ENCODE data around the gene GINS1. TPM values are rescaled to one million over a fixed set of nuclear protein-coding genes. Genes with fewer than 3 reads are reported as not detected.

The GINS1 gene
- total and polyA plus RNA-seq, 2 of the 8 experiments (the other 6 are each of a cell fraction or from before 2014, with no cell fraction given) = 44.7 to 68.4 TPM

DNA sequence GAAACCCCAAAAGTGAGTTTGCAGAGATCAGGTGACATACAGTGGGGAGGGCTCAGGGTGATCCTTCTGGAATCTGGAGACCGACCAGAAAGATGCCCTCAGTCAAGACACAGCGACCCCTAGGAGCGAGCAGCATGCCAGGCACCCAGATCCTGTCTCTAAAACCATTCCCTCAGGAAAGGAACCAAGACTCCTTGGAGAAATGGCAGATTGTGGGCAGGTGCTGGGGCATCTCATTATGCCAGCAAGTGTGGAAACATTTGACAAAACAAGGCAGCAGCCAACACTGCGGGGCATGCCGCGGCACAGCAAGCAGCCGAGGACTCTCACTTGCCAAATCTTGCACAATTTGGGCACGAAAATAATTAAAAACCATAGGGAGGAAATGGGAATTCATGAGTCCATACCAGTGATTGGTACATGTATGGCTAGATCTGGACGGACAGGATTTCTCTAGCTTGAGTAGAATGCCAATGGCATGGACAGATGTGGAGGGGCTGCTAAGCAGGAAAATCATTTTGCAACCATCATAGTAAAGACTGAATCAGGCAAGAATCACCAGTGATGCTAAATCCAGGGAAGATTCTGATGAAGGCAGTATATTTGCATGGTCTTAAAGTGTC lies 76.9 kb downstream of the GINS1 start:
- no peak for DNase-seq (ENCODE audit: low read depth in 1 of 2, low spot score in 2 of 2)
- Histone ChIP-seq H2BK20ac (ENCODE audit: low read length) (no peak overlapping the region), H3K4ac (replicated peaks; ENCODE audit: insufficient read length, low read depth, low read length) (no peak overlapping the region), H3K18ac (ENCODE audit: extremely low read depth, low read length) (no peak overlapping the region), H3K14ac (ENCODE audit: insufficient read length) (no peak overlapping the region), H2BK15ac (ENCODE audit: low read length) (no peak overlapping the region), H3K9ac (replicated peaks in 1 of 4; ENCODE audit: extremely low read depth in 1 of 4, low read depth in 3 of 4, low read length in 3 of 4) (0 out of 7 replicates have a peak overlapping the region, but pooled peaks of 1 of the 4 experiments have one; percentile 5), H3K23me2 (ENCODE audit: low read depth, low read length) (no peaks in the 10 kb centered on the region), H3K4me3 (ENCODE audit: extremely low read depth in 1 of 4, insufficient read depth in 2 of 4, low read depth in 3 of 4, low read length in 4 of 4) (no peak overlapping the region), H2BK5ac (ENCODE audit: low read depth, low read length) (no peak overlapping the region), H3K27ac (ENCODE audit: low read depth, low read length) (no peak overlapping the region), H3K79me1 (ENCODE audit: low read depth, low read length) (no peaks in the 10 kb centered on the region), H3K9me3 (ENCODE audit: insufficient read depth in 2 of 2, low read depth in 1 of 2, low read length in 1 of 2) (no peaks in the 10 kb centered on the region), H3K79me2 (ENCODE audit: control insufficient read depth in 1 of 2, insufficient read depth in 2 of 2, low read length in 2 of 2) (no peaks in the 10 kb centered on the region), H3K4me2 (ENCODE audit: insufficient read depth in 1 of 2, low read depth in 2 of 2, low read length in 2 of 2) (no peak overlapping the region), H3K36me3 (ENCODE audit: control insufficient read depth in 2 of 4, insufficient read depth in 4 of 4, low read length in 3 of 4) (peaks cover 2 to 18% (median 11%) of the 10 kb centered on the region in 4 experiments; a peak in 6 of 8 replicates), H4K20me1 (replicated peaks in 1 of 2; ENCODE audit: control insufficient read depth in 1 of 2, insufficient read depth in 2 of 2, low read length in 2 of 2) (no peaks in the 10 kb centered on the region), H3K27me3 (replicated peaks in 1 of 4; ENCODE audit: control insufficient read depth in 3 of 4, extremely low read depth in 1 of 4, insufficient read depth in 3 of 4, low read length in 3 of 4) (no peaks in the 10 kb centered on the region), H2BK120ac (replicated peaks; ENCODE audit: low read depth, low read length) (no peak overlapping the region), H2AFZ (ENCODE audit: low read length) (no peak overlapping the region), H4K8ac (ENCODE audit: extremely low read depth, insufficient read depth, low read length) (no peak overlapping the region), H3K23ac (ENCODE audit: insufficient read length) (no peak overlapping the region), H4K91ac (replicated peaks; ENCODE audit: insufficient read length, low read length) (no peak overlapping the region), H3K4me1 (replicated peaks in 1 of 4; ENCODE audit: control insufficient read depth in 3 of 4, insufficient read depth in 4 of 4, low read length in 3 of 4) (peaks cover 0 to 5% (median 2%) of the 10 kb centered on the region in 4 experiments; a peak in 4 of 7 replicates), H3K56ac (replicated peaks; ENCODE audit: insufficient read length, low read depth, low read length) (no peak overlapping the region), H2BK12ac (ENCODE audit: low read depth, low read length) (no peak overlapping the region), H4K5ac (ENCODE audit: insufficient read length, low read depth, low read length) (no peak overlapping the region), H2AK5ac (ENCODE audit: low read depth, low read length) (no peak overlapping the region)
- FAIRE-seq = no peak
- 90% methylated on average over 9 of the region's 9 CpGs; no CpG with 5 or more reads in 1 of the 2 experiments for WGBS, 2 experiments (ENCODE audit: extremely low coverage in 1 of 2, insufficient coverage in 1 of 2, insufficient read length in 1 of 2, insufficient replicate concordance in 2 of 2, low coverage in 1 of 2, low lambda C conversion rate in 2 of 2, missing lambda C conversion rate in 1 of 2)
- CTCF ChIA-PET (ENCODE audit: partially characterized antibody) = interaction anchor here (0.6 to 1.7 kb wide), 3 partner anchors 14 to 70 kb away, joined by 3 to 4 read pairs (median 3); no protein-coding TSS in a partner anchor
- POLR2A ChIA-PET (ENCODE audit: partially characterized antibody) = no interaction called here
- TF ChIP-seq, protein P1, sequence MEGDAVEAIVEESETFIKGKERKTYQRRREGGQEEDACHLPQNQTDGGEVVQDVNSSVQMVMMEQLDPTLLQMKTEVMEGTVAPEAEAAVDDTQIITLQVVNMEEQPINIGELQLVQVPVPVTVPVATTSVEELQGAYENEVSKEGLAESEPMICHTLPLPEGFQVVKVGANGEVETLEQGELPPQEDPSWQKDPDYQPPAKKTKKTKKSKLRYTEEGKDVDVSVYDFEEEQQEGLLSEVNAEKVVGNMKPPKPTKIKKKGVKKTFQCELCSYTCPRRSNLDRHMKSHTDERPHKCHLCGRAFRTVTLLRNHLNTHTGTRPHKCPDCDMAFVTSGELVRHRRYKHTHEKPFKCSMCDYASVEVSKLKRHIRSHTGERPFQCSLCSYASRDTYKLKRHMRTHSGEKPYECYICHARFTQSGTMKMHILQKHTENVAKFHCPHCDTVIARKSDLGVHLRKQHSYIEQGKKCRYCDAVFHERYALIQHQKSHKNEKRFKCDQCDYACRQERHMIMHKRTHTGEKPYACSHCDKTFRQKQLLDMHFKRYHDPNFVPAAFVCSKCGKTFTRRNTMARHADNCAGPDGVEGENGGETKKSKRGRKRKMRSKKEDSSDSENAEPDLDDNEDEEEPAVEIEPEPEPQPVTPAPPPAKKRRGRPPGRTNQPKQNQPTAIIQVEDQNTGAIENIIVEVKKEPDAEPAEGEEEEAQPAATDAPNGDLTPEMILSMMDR (IDR thresholded peaks at IDR 0.05; ENCODE audit: control extremely low read depth in 1 of 3, insufficient read depth in 1 of 3, low read depth in 1 of 3, low read length in 3 of 3) = peak; percentile 19 to 45 (median 40); a peak in 2 of 4 replicates
- no peak for TF ChIP-seq JUND (IDR thresholded peaks at IDR 0.05; ENCODE audit: low read length)
- TF ChIP-seq CHD2 (IDR thresholded peaks at IDR 0.05; ENCODE audit: low read length) = no peak
- no peak for TF ChIP-seq TAF1 (IDR thresholded peaks at IDR 0.05; ENCODE audit: low read depth, low read length)
- TF ChIP-seq, protein P2, sequence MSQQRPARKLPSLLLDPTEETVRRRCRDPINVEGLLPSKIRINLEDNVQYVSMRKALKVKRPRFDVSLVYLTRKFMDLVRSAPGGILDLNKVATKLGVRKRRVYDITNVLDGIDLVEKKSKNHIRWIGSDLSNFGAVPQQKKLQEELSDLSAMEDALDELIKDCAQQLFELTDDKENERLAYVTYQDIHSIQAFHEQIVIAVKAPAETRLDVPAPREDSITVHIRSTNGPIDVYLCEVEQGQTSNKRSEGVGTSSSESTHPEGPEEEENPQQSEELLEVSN (IDR thresholded peaks at IDR 0.05) = no peak

Measured in H1 (cell line).